Stimulated activated effector memory CD8-positive, alpha-beta T cell treated with anti-CD3 and anti-CD28 coated beads, Interleukin-12 subunit alpha, Interleukin-12 subunit beta, amount 100 ng/mL, for 72 hours (primary cell): ENCODE measurements around the gene TTLL9.

ENCODE experiments used
- ATAC-seq: fragments of 150-1000 bp; cut with Tn5 transposase; 2 replicates; pipeline ENCODE4 v1.10.0; 2021
- DNase-seq, 2 donors: peaks; one replicate each; pipeline ENCODE4 v3.0.0; 2021 to 2022; ENCODE audit warnings: low spot score in 2 of 2
- H3K27ac Mint-ChIP-seq: one replicate; pipeline ENCODE4 v1.8.0; 2022; ENCODE audit warnings: mild to moderate bottlenecking, mixed read lengths
- H3K36me3 Mint-ChIP-seq: one replicate; pipeline ENCODE4 v1.8.0; 2022; ENCODE audit warnings: mild to moderate bottlenecking, mixed read lengths
- H3K4me1 Mint-ChIP-seq: one replicate; pipeline ENCODE4 v1.8.0; 2022; ENCODE audit warnings: mixed read lengths
- H3K4me3 Mint-ChIP-seq: one replicate; pipeline ENCODE4 v1.8.0; 2022; ENCODE audit warnings: mild to moderate bottlenecking, mixed read lengths
- H3K9me3 Mint-ChIP-seq: one replicate; pipeline ENCODE4 v1.8.0; 2022; ENCODE audit warnings: mixed read lengths

Gene TTLL9

DNA sequence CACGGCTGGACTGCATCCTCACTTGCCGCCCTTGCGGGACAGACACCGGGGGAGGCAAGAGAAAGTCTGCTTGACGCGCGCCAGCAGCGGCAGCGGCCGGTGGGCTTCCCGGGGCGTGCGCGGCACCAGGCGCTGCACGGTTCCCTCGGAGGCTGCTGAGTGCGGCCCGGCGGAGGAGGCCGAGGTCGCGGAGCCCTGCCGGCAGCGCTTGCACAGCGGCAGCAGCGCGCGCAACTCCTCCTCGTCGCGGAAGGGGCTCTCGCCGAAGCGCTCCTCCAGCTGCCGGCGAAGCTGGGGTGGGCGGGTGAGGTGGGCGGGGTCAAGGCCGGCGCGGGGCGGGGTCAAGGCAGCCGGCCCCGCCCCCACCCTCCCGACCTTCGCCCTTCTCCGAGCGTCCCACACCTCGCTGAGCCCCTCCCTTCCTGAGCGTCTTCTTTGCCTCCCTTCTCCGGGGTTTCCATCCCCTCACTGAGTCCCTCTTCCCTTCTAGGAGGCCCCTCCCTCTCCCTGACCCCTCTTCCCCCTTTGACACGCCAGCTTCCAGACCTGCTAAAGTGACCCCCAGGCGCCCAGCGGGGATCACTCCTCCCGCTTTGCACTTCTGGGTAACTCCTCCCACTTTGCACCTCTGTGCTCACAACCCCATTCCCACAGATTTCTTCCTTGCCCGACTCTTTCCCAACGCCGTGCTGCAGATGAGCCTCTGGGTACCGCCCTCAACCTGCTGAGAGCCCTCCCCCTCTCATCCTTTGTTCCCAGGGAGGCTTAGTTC lies 8.9 kb upstream of the TTLL9 start:
- Mint-ChIP-seq H3K9me3 (no peaks in the 10 kb centered on the region), H3K4me3 (peak overlapping the region; percentile 70), H3K4me1 (peaks cover 13% of the 10 kb centered on the region), H3K36me3 (peaks cover 6% of the 10 kb centered on the region), H3K27ac (no peak overlapping the region)
- ATAC-seq = peak; percentile 88
- DNase-seq = peak; percentile 42 to 71

DNA sequence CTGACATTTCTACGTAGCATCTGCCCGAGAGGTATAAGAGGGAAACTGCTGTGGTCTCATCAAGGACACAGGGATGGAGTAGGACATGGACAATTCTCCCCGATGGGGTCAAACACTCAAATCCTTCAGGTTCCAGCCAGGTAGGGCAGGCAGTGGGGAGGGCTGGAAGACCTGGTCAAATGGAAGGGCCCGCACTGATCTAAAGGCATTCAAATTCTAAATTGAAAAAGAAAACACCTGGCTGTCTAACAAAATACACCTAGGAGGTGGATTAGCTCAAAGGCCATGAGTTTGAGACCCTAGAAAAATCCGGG lies 8.3 kb upstream of the TTLL9 start:
- Mint-ChIP-seq H3K4me3 (peak overlapping the region; percentile 70), H3K9me3 (no peaks in the 10 kb centered on the region), H3K36me3 (peaks cover 6% of the 10 kb centered on the region), H3K4me1 (peaks cover 13% of the 10 kb centered on the region), H3K27ac (no peak overlapping the region)
- ATAC-seq (no peak), DNase-seq (no peak)

DNA sequence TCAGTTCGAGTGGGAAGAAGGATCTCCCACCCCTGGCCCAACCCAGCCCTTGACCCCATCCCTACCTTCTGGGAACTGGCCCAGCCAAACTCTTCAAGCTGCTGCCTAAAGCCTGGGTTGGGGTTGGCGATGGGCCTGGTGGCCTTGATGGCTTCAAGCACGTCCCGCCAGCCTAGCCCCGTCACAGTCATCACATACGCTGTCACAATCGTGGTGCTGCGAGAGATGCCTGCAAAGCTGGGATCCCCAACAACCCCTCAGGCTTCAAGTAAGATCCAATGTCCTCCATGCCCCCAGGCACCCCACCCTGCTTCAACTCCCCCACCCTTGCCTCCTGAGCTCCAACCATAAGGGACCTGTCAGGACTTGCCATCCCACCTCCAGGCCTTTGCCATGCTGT lies 7.9 kb upstream of the TTLL9 start:
- no peak overlapping the region for H3K27ac Mint-ChIP-seq
- H3K9me3 Mint-ChIP-seq = no peaks in the 10 kb centered on the region
- DNase-seq (no peak), ATAC-seq (no peak)
- peaks cover 13% of the 10 kb centered on the region for H3K4me1 Mint-ChIP-seq
- H3K4me3 Mint-ChIP-seq = peak overlapping the region; percentile 70
- H3K36me3 Mint-ChIP-seq = peaks cover 6% of the 10 kb centered on the region

DNA sequence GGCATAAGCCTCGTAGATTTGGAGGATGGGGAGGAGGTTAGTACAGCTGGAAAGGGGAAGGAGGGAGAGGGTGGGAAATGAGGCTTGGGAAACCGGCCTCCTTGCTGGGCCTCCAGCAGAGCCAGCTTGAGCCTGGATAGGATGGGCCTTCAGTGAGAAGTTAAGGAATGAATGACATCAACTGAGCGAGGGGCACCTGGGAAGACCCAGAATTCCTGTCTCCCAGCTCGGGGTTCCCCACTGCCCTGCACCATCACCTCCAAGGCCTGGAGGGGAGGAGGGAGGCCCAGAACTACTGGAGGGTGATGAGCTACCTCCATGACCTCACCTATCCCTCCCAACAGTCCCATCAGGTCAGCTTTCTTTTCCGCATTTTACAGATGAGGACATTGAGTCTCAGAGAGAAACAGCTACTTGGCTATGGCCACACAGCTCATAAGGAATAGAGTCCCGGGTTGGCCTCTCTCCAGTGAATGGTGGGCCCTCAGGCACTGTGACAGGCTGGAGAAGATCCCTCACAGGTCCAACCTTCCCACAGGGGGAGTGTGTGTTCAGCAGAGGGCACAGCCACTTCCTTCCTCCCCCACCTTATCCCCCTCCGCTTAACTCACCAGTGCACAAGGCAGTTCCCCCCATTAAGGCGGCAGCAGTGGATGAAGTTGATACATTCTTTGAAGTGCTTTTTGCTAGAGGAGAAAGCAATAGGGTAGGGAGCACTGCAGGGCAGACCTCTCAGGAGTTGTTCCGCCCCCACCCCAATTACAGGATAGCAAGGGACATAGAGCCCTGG lies 6.9 kb upstream of the TTLL9 start:
- Mint-ChIP-seq H3K4me3 (no peak overlapping the region), H3K27ac (no peak overlapping the region), H3K9me3 (no peaks in the 10 kb centered on the region), H3K4me1 (peaks cover 13% of the 10 kb centered on the region), H3K36me3 (peaks cover 6% of the 10 kb centered on the region)
- DNase-seq (no peak), ATAC-seq (no peak)

DNA sequence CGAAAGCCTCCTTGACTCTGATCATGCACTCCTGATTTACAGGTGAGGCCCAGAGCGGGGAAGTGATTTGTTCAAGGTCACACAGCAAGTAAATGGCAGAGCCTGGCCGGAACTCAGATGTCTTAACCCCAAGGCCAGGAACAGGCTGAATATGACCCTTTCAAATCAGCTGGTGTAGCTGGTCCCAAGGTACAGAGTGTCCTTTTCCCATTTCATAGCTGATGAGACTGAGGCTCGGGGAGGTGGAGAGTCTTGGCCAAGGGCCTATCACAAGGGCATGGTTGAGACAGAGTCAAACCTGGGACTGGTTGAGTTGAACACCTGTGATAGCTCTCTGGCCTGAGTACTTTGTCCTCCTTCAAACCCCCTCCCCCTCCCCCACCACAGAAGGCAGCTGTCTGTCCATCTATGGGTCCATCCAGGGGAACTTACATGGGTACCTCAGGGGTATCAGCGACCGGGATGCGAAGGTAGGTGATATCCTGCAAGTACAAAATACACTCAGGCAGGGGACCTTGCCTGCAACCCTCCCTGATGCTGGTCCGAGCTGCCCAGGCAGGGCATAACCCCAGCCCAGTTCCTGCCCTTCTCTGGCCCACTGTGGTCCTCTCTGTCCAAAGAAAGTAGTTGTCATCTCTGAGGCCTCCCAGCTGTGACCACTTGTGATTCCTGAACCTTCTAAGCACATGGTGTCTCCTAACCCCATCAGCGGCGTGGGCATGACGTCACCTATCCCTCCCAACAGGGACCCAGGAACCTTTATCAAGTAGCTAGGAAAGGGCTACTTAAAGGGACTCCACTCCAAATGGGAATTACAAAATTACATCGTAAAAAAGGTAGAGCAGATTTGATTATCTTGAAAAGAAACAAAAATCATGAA lies 5.7 kb upstream of the TTLL9 start:
- H3K9me3 Mint-ChIP-seq = no peaks in the 10 kb centered on the region
- no peak overlapping the region for H3K27ac Mint-ChIP-seq
- no peak overlapping the region for H3K4me3 Mint-ChIP-seq
- ATAC-seq (no peak), DNase-seq (no peak)
- H3K36me3 Mint-ChIP-seq = peaks cover 6% of the 10 kb centered on the region
- H3K4me1 Mint-ChIP-seq = peaks cover 21% of the 10 kb centered on the region

DNA sequence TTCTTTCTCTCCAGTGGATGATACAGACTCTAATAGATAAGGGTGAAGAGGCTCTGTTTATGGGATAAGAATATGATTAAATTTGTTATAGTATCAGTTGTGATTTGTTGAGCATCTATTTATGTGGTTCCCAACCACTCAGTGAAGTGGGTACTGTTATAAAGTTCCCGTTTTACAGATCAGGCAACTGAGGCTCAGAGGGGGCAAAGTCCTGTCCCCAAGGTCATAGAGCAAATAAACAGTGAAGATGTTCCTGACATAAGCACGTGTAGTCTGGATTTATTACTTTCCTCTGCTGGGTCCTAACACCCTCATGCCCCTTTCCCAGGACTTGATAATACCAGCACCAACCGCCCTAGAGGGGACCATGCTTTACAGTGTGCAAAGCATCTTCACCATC lies 4.2 kb upstream of the TTLL9 start:
- peaks cover 26% of the 10 kb centered on the region for H3K4me1 Mint-ChIP-seq
- ATAC-seq (no peak), DNase-seq (no peak)
- H3K4me3 Mint-ChIP-seq = no peak overlapping the region
- no peak overlapping the region for H3K27ac Mint-ChIP-seq
- H3K9me3 Mint-ChIP-seq = no peaks in the 10 kb centered on the region
- peaks cover 6% of the 10 kb centered on the region for H3K36me3 Mint-ChIP-seq

DNA sequence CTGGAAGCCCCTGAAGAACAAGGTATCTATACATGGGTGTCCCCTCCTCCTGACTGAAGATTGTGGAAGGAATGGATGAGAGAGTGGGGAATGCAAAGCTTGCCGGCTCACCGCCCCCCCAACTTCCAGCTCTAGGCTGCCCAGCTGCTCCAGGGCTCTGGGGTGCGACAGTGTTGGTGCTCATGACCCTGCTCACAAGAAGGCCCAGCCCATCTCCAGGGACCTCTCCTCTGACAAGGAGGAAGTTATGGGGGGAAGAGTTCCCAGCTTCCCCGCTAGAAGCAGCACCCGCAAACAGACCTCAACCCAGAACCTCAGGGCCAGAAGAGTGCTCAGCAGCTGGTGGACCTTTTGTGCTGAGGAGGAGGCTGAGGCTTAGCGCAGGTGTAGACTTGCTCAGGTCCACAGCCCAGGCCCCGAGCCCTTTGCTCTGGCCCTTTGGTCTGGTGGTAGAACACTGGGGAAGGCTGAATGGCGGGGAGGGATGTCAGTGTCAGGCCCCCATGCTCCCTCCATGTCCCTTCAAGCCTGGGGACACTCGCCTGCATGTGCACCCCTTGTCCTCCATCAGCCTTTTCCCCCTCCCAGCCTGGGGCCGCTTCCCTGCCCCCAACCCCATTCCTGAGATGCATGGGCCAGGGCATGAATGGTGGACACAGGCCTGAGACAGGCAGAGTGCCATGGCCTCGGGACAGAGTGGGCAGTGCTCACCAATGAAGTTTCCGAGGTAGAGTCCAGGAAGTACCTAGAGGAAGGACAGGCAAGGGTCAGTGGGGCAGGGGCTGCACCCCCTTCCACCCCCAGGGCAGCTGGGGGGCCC lies 1.4 kb upstream of the TTLL9 start:
- H3K4me1 Mint-ChIP-seq = peaks cover 19% of the 10 kb centered on the region
- ATAC-seq = no peak
- H3K4me3 Mint-ChIP-seq = peak overlapping the region; percentile 75
- no peaks in the 10 kb centered on the region for H3K36me3 Mint-ChIP-seq
- H3K9me3 Mint-ChIP-seq = no peaks in the 10 kb centered on the region
- H3K27ac Mint-ChIP-seq = peak overlapping the region; percentile 32
- no peak for DNase-seq

DNA sequence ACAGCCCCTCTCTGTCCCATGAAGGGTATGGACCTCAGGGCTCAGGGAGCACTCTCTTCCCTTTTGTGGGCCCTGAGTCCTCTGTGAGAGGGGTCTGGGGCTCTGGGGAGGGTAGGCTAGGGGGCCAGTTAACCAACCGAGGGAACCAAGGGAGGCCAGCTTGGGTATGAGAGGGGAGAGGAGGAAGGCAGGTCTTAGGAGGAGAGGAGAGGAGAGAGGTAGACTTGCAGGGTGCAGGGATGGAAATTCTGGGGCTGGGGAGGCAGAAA lies 827 bp upstream of the TTLL9 start:
- Mint-ChIP-seq H3K36me3 (no peaks in the 10 kb centered on the region), H3K4me1 (peaks cover 19% of the 10 kb centered on the region), H3K4me3 (peak overlapping the region; percentile 75), H3K27ac (peak overlapping the region; percentile 32), H3K9me3 (no peaks in the 10 kb centered on the region)
- no peak for DNase-seq
- no peak for ATAC-seq

DNA sequence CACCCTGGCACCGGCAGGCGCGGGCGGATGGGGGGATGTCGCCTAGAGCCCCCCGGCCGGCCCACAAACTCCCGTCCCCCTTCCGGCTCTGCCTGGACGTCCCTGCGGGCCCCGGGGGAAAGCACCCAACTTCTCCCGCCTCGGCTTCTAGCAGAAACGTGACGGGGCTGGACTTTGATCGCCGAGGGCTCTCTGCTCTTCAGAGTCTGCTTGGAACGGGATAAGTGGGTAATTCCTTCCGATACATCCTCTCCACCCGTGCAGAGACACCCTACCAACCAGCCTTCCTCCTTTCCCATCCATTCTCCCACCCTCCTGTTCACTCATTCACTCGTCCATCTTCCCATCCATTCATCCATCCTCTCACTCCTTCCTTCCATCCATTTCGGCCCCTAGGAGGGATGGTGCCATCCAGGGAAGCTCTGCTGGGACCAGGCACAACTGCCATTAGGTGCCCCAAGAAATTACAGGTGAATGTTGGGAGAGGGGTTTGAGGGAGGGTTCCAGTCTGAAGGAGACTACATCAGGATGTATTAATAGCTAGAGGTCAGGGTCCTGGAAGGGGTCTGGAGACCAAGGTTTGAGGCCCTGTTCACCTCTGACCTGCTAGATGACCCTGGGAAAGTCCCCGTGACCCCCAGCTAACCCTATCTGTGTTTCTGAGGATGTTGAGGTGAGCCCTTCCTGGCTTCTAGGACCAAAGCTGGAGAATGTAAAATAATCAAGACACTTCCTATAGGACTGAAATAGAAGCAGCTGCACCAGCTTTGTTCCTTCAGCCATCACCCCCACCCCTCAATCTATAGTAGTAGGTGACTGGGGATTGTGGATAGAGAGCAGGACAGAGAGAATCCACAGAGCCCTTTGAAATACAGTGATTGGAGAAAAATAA lies 538 bp downstream of the TTLL9 start:
- H3K4me3 Mint-ChIP-seq = peak overlapping the region; percentile 75
- peaks cover 19% of the 10 kb centered on the region for H3K4me1 Mint-ChIP-seq
- ATAC-seq (no peak), DNase-seq (no peak)
- H3K36me3 Mint-ChIP-seq = no peaks in the 10 kb centered on the region
- no peaks in the 10 kb centered on the region for H3K9me3 Mint-ChIP-seq
- no peak overlapping the region for H3K27ac Mint-ChIP-seq

DNA sequence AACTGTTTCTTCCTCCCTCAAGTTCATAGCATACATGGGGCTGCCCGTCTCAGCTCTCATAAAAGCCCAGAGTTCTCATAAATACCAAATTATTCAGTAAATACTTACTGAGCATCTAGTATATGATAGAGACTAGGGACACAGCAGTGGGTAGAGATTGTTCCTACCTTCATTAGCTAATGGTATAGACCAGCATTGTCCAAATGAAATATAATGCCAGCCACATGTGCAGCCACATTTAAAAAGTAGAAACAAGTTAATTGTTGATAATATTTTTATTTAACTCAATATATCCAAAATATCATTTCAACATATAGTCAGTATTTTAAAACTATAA lies 1.2 kb downstream of the TTLL9 start:
- ATAC-seq (no peak), DNase-seq (no peak)
- H3K4me3 Mint-ChIP-seq = no peak overlapping the region
- peaks cover 19% of the 10 kb centered on the region for H3K4me1 Mint-ChIP-seq
- H3K27ac Mint-ChIP-seq = no peak overlapping the region
- no peaks in the 10 kb centered on the region for H3K9me3 Mint-ChIP-seq
- no peaks in the 10 kb centered on the region for H3K36me3 Mint-ChIP-seq

DNA sequence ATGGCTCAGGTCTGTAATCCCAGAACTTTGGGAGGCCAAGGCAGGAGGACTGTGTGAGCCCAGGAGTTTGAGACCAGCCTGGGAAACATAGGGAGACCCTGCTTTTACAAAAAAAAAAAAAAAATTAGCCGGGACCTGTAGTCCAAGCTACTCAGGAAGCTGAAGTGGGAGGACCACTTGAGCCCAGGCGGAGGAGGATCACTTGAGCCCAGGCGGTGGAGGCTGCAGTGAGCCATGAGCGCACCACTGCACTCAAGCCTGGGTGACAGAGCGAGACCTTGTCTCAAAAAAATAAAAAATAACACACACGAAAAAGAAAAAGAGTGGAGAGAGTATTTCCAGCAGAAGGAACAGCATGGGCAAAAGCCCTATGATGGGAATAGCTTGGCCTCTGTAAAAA lies 2.0 kb downstream of the TTLL9 start:
- Mint-ChIP-seq H3K9me3 (no peaks in the 10 kb centered on the region), H3K27ac (no peak overlapping the region), H3K4me1 (peaks cover 19% of the 10 kb centered on the region), H3K36me3 (no peaks in the 10 kb centered on the region), H3K4me3 (no peak overlapping the region)
- DNase-seq = no peak
- no peak for ATAC-seq

DNA sequence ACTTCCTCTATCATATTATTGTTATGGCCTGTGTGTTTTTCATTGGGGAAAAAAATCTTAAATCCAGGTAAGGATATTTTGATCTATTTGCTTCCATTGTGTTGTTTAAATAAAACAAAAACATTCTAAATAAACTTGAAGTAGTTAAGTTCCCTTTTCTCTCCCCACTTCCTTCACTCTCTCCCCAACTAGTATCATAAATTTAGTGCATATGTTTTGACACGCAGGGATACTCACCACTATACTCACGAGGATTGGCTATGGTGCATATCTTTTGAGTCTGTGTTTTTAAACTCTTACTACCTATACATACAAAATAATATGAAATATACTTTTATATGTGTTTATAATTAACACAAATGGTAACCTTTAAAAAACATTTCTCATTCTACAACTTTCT lies 5.2 kb downstream of the TTLL9 start:
- H3K36me3 Mint-ChIP-seq = peaks cover 10% of the 10 kb centered on the region

DNA sequence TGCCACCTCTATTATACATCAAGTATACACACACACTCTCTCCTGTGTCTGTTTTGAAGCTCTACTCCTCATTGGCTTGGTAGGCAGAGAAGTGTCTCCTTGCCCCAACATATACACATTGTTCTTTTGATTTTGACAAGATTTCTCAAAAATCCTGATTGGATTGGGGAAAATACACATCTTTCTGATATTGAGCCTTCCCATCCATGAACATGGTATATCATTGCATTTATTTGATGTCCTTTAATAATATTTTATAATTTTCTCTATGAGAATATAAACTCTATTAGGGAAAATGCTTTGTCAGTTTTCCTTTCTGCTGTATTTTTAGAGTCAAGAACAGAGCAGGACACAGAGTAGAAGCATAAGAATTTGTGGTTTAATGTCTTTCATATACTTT lies 7.2 kb downstream of the TTLL9 start:
- Mint-ChIP-seq H3K27ac (no peak overlapping the region), H3K4me3 (no peak overlapping the region), H3K9me3 (no peaks in the 10 kb centered on the region), H3K36me3 (peaks cover 10% of the 10 kb centered on the region), H3K4me1 (peaks cover 14% of the 10 kb centered on the region)
- no peak for DNase-seq
- ATAC-seq = no peak

More for the DNA sequence above, 5.2 kb downstream of the TTLL9 start:
- DNase-seq (no peak), ATAC-seq (no peak)
- H3K27ac Mint-ChIP-seq = no peak overlapping the region
- peaks cover 17% of the 10 kb centered on the region for H3K4me1 Mint-ChIP-seq
- no peak overlapping the region for H3K4me3 Mint-ChIP-seq
- H3K9me3 Mint-ChIP-seq = no peaks in the 10 kb centered on the region
